GM21529 (cell line): ENCODE measurements around the gene MRLN.
"Not testable (repeated sequence)": the region's sequence is repeated elsewhere in the genome, so short reads cannot be mapped to it uniquely, and the experiment has no call there.

ENCODE experiments used
- ATAC-seq: cut with Tn5 transposase; IDR thresholded peaks from one replicate; pipeline ENCODE4 v1.9.1; 2021; ENCODE audit not compliant: unreplicated experiment

The MRLN gene

GRCh38 chr10:59745163-59745650 lies 8.0 kb downstream of the MRLN start:
- no peak for ATAC-seq

GRCh38 chr10:59744762-59745161 lies 8.5 kb downstream of the MRLN start:
- not testable (repeated sequence) for ATAC-seq

- not testable (repeated sequence) for ATAC-seq
Measured at GRCh38 chr10:59744156-59744555, 9.1 kb downstream of the MRLN start.

- ATAC-seq, result no peak
Measured at GRCh38 chr10:59741583-59741982, 11.7 kb downstream of the MRLN start.

GRCh38 chr10:59741048-59741447 lies 12.2 kb downstream of the MRLN start:
- ATAC-seq, result no peak

GRCh38 chr10:59736749-59737148 lies 16.5 kb downstream of the MRLN start:
- ATAC-seq, result no peak

- no peak for ATAC-seq
Measured at GRCh38 chr10:59735296-59735695, 18.0 kb downstream of the MRLN start.

- no peak for ATAC-seq
Measured at GRCh38 chr10:59734014-59734462, 19.2 kb downstream of the MRLN start.

- not testable (repeated sequence) for ATAC-seq
Measured at GRCh38 chr10:59733321-59734013, 19.8 kb downstream of the MRLN start.

- ATAC-seq, result not testable (repeated sequence)
Measured at GRCh38 chr10:59732849-59733248, 20.4 kb downstream of the MRLN start.

- ATAC-seq, result not testable (repeated sequence)
Measured at GRCh38 chr10:59729167-59729566, 24.1 kb downstream of the MRLN start.

- ATAC-seq, result no peak
Measured at GRCh38 chr10:59724098-59724938, 28.9 kb downstream of the MRLN start.

- ATAC-seq, result no peak
Measured at GRCh38 chr10:59720377-59720776, 32.9 kb downstream of the MRLN start.

- ATAC-seq, result no peak
Measured at GRCh38 chr10:59719374-59719773, 33.9 kb downstream of the MRLN start.

- ATAC-seq, result no peak
Measured at GRCh38 chr10:59718257-59718656, 35.0 kb downstream of the MRLN start.

GRCh38 chr10:59713196-59713821 lies 39.9 kb downstream of the MRLN start:
- ATAC-seq, result no peak

GRCh38 chr10:59711871-59712494 lies 41.3 kb downstream of the MRLN start:
- no peak for ATAC-seq

- peak; percentile 90 for ATAC-seq
Measured at GRCh38 chr10:59709395-59710125, 43.7 kb downstream of the MRLN start, which contains the start of gene SLC16A9. SLC16A9 (minus strand) TSS chr10:59709850; CDS start chr10:59684291, 25,559 bp downstream.

- peak; percentile 33 for ATAC-seq
Measured at GRCh38 chr10:59708816-59709394, 44.4 kb downstream of the MRLN start.
